ENCODE results near the gene PAK2.

DNA sequence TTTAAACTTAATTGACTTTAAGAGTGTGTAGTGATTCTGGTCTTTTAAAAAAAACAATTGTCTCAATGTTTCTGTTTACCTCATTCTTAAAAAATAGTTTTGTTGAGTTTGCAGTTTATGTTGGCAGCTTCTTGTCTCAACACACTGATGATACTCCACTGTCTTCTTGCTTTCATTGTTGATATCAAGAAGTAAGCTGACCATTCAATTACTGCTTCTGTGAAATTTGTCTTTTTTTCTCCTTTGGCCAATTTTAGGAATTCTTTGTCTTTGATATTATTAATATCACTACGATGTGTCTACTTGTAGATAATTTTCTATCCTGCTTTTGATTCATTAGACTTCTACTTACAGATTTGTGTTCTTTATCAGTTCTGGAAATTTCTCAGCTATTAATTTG, 31.4 kb downstream of the PAK2 start:
- TF ChIP-seq EZH2phosphoT487 (IDR thresholded peaks at IDR 0.05; ENCODE audit: borderline replicate concordance, low read depth) (no peak), RAD21 (IDR thresholded peaks at IDR 0.05; ENCODE audit: low read length) (no peak)
- TF ChIP-seq, protein P1, sequence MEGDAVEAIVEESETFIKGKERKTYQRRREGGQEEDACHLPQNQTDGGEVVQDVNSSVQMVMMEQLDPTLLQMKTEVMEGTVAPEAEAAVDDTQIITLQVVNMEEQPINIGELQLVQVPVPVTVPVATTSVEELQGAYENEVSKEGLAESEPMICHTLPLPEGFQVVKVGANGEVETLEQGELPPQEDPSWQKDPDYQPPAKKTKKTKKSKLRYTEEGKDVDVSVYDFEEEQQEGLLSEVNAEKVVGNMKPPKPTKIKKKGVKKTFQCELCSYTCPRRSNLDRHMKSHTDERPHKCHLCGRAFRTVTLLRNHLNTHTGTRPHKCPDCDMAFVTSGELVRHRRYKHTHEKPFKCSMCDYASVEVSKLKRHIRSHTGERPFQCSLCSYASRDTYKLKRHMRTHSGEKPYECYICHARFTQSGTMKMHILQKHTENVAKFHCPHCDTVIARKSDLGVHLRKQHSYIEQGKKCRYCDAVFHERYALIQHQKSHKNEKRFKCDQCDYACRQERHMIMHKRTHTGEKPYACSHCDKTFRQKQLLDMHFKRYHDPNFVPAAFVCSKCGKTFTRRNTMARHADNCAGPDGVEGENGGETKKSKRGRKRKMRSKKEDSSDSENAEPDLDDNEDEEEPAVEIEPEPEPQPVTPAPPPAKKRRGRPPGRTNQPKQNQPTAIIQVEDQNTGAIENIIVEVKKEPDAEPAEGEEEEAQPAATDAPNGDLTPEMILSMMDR (IDR thresholded peaks at IDR 0.05): no peak
